ENCODE data around the gene ESRRA. TPM values are rescaled to one million over a fixed set of nuclear protein-coding genes. Genes with fewer than 3 reads are reported as not detected.

ESRRA gene
- total RNA-seq = 100 to 1,000 TPM in 3 of 5 donors, 10 to 100 TPM in 2; 45.5 to 685 (median 142) TPM
- polyA plus RNA-seq = 10 to 100 TPM; 63.5 to 86.6 (median 82.5) TPM
- long read RNA-seq, donor 1, partial matches to known transcripts = 107 of 109 reads
- long read RNA-seq, donor 1, other reads (novel, unspliced or antisense) = 0 of 109 reads
- long read RNA-seq, donor 2, partial matches to known transcripts = 167 of 171 reads
- long read RNA-seq, donor 2, other reads (novel, unspliced or antisense) = 0 of 171 reads
- long read RNA-seq, donor 3, partial matches to known transcripts = 0 of 2 reads
- long read RNA-seq, donor 3, other reads (novel, unspliced or antisense) = 0 of 2 reads
- long read RNA-seq, donor 4, partial matches to known transcripts = 0 of 1 reads
- long read RNA-seq, donor 4, other reads (novel, unspliced or antisense) = 0 of 1 reads
- long read RNA-seq, donor 5, transcript ESRRA-201 (7 exons, 2,215 nt) = major isoform, 11 of 200 reads
- long read RNA-seq, donor 5, partial matches to known transcripts = 189 of 200 reads
- long read RNA-seq, donor 5, other reads (novel, unspliced or antisense) = 0 of 200 reads
- long read RNA-seq, donor 6, transcript ESRRA-201 (7 exons, 2,215 nt) = major isoform, 10 of 448 reads
- long read RNA-seq, donor 6, partial matches to known transcripts = 104 of 448 reads
- long read RNA-seq, donor 6, other reads (novel, unspliced or antisense) = 333 of 448 reads
- long read RNA-seq, donor 7, partial matches to known transcripts = 70 of 244 reads
- long read RNA-seq, donor 7, other reads (novel, unspliced or antisense) = 173 of 244 reads
- long read RNA-seq, donor 8, partial matches to known transcripts = 234 of 240 reads
- long read RNA-seq, donor 8, other reads (novel, unspliced or antisense) = 0 of 240 reads
- long read RNA-seq, donor 9, partial matches to known transcripts = 324 of 337 reads
- long read RNA-seq, donor 9, other reads (novel, unspliced or antisense) = 11 of 337 reads
- long read RNA-seq, donor 10, transcript ESRRA-201 (7 exons, 2,215 nt) = major isoform, 6 of 7 reads
- long read RNA-seq, donor 10, partial matches to known transcripts = 0 of 7 reads
- long read RNA-seq, donor 10, other reads (novel, unspliced or antisense) = 0 of 7 reads

DNA sequence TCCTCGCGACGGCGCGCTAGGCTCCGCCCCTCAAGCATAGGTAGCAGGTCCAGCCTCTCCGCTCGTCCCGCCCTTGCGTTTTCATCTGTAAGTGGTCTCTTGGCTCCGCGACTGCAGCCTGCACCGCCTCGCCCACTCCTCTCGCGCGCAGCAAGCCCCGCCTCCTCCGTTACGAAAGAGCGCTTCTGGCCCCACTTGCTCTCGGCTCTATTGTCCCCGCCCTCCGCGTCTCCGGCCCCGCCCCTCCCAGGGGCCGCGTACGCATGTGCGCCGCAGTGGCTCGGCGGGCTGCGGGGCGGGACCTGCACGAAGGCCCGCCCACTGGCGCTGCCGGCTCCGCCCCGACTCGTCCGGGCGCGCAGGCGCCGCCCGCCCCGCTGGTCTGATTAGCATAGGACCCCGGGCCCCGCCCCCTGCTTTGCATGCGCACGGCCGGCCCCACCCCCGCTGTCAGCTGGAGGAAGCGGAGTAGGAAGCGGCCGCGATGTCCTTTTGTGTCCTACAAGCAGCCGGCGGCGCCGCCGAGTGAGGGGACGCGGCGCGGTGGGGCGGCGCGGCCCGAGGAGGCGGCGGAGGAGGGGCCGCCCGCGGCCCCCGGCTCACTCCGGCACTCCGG, at the start of gene ESRRA:
Gene ESRRA, plus strand, starts transcription at position 450 of the 616 bp plus-strand sequence. CDS start 1,656 bp downstream, outside the sequence.
- peaks cover 37 to 47% (median 44%) of the 10 kb centered on the region in 4 donors for H3K4me1 ChIP-seq
- peak within 1 kb of the TSS; percentile 64 to 82 (median 76) for H3K4me3 ChIP-seq
- peak; percentile 100 for DNase-seq
- peak; percentile 41 to 87 (median 84) for TF ChIP-seq POLR2AphosphoS5 (IDR thresholded peaks at IDR 0.05)
- TF ChIP-seq POLR2A (IDR thresholded peaks at IDR 0.05) = no peak
- no peaks in the 10 kb centered on the region for H3K9me3 ChIP-seq
- H3K27ac ChIP-seq = peak within 1 kb of the TSS; percentile 95 to 97 (median 96)
- WGBS, 5 donors = 0 to 1% (median 1%) methylated on average over 21 to 81 of the region's 81 CpGs
- intact Hi-C loops (cut with DNase I; ENCODE audit: low total_unique reads) = no loop called here
- peaks cover 3 to 35% (median 6%) of the 10 kb centered on the region in 3 donors for H3K27me3 ChIP-seq
- H3K36me3 ChIP-seq = peaks cover 0 to 14% (median 7%) of the 10 kb centered on the region in 4 donors

DNA sequence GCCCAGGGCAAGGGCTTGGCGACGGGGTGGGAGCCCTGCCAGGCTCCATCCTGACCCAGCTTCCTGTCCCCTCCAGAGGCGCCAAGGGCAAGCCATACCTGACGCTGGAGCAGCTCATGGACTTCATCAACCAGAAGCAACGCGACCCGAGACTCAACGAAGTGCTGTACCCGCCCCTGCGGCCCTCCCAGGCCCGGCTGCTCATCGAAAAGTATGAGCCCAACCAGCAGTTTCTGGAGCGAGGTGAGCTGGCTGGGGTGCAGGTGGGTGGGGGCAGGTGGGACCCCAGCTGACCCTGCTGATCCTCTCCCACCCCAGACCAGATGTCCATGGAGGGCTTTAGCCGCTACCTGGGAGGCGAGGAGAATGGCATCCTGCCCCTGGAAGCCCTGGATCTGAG, 49.0 kb upstream of the ESRRA start:
- DNase-seq = no peak
- no peak overlapping the region for H3K27ac ChIP-seq
- H3K27me3 ChIP-seq = no peaks in the 10 kb centered on the region
- intact Hi-C loops (cut with DNase I; ENCODE audit: low total_unique reads) = no loop called here
- peaks cover 15 to 29% (median 23%) of the 10 kb centered on the region in 4 donors for H3K4me1 ChIP-seq
- H3K36me3 ChIP-seq = peaks cover 46 to 69% (median 68%) of the 10 kb centered on the region in 4 donors
- no peaks in the 10 kb centered on the region for H3K9me3 ChIP-seq
- H3K4me3 ChIP-seq = no peak overlapping the region
- 87 to 91% (median 91%) methylated on average over 15 of the region's 15 CpGs for WGBS, 5 donors
- TF ChIP-seq POLR2AphosphoS5 (IDR thresholded peaks at IDR 0.05) (no peak), POLR2A (IDR thresholded peaks at IDR 0.05) (no peak), EP300 (IDR thresholded peaks at IDR 0.05) (no peak)
- TF ChIP-seq, protein P1, sequence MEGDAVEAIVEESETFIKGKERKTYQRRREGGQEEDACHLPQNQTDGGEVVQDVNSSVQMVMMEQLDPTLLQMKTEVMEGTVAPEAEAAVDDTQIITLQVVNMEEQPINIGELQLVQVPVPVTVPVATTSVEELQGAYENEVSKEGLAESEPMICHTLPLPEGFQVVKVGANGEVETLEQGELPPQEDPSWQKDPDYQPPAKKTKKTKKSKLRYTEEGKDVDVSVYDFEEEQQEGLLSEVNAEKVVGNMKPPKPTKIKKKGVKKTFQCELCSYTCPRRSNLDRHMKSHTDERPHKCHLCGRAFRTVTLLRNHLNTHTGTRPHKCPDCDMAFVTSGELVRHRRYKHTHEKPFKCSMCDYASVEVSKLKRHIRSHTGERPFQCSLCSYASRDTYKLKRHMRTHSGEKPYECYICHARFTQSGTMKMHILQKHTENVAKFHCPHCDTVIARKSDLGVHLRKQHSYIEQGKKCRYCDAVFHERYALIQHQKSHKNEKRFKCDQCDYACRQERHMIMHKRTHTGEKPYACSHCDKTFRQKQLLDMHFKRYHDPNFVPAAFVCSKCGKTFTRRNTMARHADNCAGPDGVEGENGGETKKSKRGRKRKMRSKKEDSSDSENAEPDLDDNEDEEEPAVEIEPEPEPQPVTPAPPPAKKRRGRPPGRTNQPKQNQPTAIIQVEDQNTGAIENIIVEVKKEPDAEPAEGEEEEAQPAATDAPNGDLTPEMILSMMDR (IDR thresholded peaks at IDR 0.05) = no peak

DNA sequence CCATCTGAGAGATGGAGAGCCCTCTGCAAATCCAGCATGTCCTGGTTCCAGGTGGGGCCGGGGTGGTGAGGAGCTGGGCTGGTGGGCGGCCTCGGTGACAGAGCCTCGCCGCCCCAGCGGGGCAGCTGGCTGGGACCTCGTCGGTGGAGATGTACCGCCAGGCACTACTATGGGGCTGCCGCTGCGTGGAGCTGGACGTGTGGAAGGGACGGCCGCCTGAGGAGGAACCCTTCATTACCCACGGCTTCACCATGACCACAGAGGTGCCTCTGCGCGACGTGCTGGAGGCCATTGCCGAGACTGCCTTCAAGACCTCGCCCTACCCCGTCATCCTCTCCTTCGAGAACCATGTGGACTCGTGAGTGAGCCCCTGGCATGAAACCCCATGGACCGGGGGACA, 47.0 kb upstream of the ESRRA start:
- intact Hi-C loops (cut with DNase I; ENCODE audit: low total_unique reads) = no loop called here
- TF ChIP-seq POLR2A (IDR thresholded peaks at IDR 0.05) (no peak), POLR2AphosphoS5 (IDR thresholded peaks at IDR 0.05) (no peak), EP300 (IDR thresholded peaks at IDR 0.05) (no peak)
- TF ChIP-seq, protein P1 (IDR thresholded peaks at IDR 0.05) = no peak
- 88 to 93% (median 91%) methylated on average over 10 to 24 of the region's 24 CpGs for WGBS, 5 donors

DNA sequence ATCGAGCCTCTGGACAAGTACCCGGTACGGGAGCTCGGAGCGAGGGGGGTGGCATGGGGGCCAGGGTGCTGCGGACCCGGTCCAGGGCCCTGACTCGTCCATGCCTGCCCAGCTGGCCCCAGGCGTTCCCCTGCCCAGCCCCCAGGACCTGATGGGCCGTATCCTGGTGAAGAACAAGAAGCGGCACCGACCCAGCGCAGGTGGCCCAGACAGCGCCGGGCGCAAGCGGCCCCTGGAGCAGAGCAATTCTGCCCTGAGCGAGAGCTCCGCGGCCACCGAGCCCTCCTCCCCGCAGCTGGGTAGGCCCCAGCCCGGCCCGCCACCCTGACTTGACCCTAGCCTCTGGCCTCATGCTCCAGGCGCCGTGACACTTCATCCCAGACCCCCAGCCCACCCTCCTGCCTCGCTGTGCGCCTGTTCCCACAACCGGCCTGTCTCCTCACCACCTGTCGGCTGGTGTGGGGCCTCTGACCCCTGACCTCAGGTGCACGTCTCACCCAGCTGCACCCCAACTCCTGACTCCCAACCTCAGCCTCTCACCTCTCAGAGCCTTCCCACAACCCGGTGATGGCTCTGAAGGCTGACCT, 46.3 kb upstream of the ESRRA start:
- H3K27me3 ChIP-seq = no peaks in the 10 kb centered on the region
- TF ChIP-seq POLR2A (IDR thresholded peaks at IDR 0.05) = no peak
- TF ChIP-seq, protein P1 (IDR thresholded peaks at IDR 0.05) = no peak
- no peak for TF ChIP-seq EP300 (IDR thresholded peaks at IDR 0.05)
- TF ChIP-seq POLR2AphosphoS5 (IDR thresholded peaks at IDR 0.05) = no peak
- H3K4me3 ChIP-seq = no peak overlapping the region
- no peaks in the 10 kb centered on the region for H3K9me3 ChIP-seq
- H3K27ac ChIP-seq = no peak overlapping the region
- DNase-seq = no peak
- peaks cover 71 to 96% (median 95%) of the 10 kb centered on the region in 4 donors for H3K36me3 ChIP-seq
- WGBS, 5 donors = 92 to 96% (median 93%) methylated on average over 20 to 32 of the region's 32 CpGs
- intact Hi-C loops (cut with DNase I; ENCODE audit: low total_unique reads) = no loop called here
- peaks cover 0 to 4% (median 0%) of the 10 kb centered on the region in 4 donors for H3K4me1 ChIP-seq

More for the DNA sequence above, 47.0 kb upstream of the ESRRA start:
- Histone ChIP-seq H3K4me1 (peaks cover 0 to 11% (median 4%) of the 10 kb centered on the region in 4 donors), H3K36me3 (peaks cover 67 to 89% (median 89%) of the 10 kb centered on the region in 4 donors), H3K9me3 (no peaks in the 10 kb centered on the region), H3K4me3 (no peak overlapping the region), H3K27me3 (no peaks in the 10 kb centered on the region), H3K27ac (no peak overlapping the region)
- no peak for DNase-seq

All from stomach (tissue), 19 donors.